NCI-H345 (cell line): ENCODE measurements around the gene FOXF2.

ENCODE experiments used
- DNase-seq: peaks from one replicate; lab custom pipeline; 2025; lab: John Stamatoyannopoulos, UW

The FOXF2 gene

DNA sequence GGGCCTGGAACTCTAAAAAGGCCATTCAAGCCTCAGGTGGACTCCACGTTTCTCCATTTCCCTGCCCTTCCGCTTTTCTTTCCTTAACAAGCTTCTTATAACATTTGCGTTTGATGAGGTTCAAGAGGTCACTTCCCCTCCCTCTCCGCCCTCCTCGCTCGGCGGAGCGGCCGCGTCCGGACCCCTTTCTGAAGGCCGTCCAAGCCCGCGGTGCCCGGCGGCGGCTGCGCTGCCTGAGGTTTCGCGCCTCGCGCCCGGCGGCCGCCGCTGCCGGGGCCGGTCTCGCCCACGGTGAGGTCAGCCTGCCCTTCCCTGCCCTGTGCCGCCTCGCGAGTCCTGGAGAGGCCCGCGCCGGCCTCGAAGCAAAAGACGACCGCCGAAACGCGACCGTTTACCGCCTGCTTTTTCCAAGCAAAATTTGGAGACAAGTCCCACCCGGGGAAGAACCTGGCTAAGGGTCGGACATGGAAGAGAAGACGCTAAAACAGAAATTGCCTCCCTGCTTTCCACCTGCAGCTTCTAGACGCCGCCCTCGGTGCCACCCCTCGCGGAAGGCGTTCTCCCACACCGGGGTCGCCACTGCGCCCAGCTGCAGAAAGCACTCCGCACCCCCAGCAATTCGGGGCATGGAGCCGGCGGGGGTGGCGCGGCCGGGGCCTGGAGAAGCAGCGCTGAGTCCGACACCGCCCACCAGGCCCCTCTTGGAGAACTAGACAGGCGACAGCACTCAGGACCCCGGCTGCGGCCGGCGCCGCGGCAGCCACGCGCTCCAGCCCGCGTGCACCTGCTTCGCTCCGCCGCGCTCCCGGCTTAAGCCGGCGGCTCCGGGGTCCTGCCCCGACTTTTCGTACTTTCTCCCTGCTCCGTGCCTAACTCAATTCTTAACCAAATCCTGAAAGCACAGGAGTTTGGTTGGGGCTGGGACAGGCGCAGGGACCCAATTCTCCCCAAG, 11.0 kb upstream of the FOXF2 start:
- no peak for DNase-seq

DNA sequence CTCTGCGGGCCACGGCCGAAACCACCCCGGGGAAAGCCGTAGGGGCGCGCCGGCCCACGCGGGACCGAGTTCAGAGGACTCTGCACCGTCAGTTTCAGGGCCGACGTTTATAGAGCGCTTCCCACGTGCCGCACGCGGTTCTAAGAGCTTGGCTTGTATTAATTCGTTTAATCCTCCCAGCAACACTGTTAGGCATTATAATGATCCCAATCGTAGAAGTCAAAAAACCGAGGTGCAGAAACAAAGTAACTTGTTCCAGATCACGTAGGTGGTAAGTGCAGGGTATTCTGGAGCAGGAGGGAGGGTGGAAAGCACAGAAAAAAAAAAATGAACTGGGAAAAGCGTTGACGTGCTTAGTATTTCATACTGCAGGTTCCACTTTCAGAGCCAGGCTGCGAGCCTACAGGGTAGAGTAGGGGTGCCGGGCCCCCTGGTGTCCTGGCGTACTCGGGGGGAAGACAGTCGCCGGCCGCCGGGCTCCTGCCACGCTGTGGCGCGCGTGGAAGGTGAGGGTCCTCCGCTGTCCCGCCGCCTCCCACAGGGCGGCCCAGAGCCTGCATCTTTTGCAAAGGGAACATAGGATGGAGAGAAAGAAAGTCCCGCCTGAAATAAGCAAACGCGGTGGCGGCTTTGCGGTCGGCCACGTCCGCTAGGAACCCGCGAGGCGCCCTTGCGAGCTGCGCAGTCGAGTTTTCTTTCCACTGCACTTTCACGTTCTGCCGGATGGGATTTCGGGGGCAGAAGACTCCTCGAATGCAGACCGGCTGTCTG, 10.2 kb upstream of the FOXF2 start:
- no peak for DNase-seq

DNA sequence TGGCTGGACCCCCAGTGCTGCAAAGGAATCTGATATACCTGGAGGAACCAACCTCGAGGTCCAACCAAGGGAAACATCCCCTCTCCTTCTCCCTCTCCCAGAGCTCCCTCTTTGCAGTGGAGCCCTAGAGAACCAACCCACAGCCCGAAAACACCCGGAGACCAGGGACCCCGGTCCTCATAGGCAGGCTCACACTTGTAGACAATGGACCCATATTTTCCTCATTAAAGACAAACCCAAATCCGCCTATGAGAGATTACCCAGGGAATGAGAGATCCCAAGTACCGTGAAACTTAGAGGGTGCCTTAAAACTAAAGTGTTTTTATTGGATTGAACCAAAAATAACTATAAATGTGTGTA, 9.6 kb upstream of the FOXF2 start:
- DNase-seq: no peak

DNA sequence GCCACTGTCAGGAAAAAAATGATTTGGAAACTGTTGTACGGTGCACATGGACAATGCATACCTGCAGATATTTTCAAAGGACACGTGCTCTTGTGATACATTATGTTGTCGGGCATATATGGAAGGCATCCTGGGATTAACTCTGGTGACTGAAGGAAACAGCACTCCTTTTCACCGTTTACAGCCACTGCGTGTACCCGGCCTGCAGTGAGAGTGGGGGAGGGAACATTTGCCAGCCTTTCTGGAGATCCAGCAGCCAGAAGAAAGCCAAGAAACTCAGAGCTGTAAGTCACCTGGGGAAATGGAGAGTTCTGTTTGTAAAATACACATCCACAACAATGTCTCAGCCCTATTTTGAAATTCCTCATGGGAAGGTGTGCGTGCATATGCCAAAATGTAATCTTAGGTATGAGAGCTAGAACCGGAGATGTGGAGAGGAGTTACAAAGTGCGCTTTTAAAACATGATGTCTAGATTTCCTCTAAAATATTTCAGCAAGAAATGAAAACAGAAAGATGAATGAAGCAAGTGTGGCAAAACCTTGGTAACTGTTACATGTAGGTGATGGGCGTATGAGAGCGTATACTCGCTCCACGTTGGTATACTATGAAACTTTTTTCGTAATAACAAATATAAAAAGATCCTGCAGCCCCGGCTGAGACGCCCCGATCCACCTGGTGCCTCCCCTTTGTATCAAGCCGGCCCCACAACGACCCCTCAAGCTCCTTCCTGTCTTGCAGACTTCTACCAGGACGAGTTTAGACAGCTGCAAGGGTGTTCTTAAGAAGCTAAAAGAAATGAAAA, 8.6 kb upstream of the FOXF2 start:
- no peak for DNase-seq

DNA sequence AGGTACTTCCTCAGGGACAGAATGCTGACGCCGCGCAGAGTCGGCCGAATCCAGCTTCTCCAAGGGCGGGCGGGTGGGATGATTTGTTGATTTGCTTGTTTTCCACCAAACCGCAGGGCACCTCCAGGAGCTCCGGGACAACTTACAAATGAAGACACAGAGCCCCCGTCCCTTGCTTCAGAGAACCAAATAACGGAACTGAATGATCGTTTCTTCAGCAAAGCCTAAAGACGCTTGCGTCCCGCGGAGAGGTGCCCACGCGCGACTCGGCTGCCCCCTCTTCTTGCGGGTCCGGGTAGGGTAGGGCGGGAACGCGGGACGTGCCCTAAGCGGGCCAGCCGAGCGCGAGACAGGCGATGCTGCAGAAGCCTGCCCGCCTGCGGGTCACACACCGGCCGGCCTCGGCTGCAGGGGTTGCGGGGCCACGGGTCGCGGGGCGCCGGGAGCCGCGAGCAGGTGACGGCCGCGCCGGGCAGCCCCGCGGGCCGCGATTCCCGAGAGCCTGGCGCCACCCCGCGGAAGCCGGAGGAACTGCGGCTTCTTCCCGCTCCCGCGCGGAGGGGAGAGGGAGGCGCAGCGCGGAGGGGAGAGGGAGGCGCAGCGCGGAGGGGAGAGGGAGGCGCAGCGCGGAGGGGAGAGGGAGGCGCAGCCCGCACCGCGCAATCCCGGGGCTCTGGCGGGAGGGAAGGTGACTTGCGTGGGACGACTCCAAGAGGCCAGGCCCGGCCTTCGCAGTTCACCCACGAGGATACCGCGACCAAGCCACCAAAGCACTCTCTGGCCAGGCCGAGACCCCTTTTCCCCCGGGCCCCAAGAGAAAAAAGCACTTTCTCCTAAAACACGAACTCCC, 7.7 kb upstream of the FOXF2 start:
- DNase-seq: no peak

DNA sequence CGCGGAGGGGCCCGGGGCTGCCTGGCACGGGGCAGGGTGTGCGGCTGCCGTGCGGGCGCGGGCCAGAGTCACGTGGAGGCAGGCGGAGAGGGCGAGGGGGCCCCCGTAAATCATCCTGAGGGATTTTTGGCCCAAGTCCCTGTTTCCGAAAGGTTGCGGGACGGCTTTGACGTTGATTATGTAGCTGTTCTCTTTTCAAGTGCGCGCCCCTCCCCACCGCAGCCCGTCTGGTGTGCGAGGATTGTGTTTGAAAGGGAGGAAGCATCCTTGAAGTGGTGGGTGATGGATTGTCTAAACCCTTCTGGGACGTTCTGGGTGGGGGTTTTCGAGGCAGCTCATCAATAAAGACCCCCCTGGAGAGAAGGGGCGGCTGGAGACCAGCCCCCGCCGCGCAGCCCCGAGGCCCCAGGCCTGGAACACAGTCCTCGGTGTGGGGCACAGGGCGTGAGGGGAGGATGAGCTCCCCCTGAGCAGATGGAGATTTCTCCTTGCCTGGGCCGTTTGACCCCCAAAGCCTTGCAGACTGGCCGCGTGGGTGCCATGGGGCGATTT, 7.0 kb upstream of the FOXF2 start:
- DNase-seq: no peak

DNA sequence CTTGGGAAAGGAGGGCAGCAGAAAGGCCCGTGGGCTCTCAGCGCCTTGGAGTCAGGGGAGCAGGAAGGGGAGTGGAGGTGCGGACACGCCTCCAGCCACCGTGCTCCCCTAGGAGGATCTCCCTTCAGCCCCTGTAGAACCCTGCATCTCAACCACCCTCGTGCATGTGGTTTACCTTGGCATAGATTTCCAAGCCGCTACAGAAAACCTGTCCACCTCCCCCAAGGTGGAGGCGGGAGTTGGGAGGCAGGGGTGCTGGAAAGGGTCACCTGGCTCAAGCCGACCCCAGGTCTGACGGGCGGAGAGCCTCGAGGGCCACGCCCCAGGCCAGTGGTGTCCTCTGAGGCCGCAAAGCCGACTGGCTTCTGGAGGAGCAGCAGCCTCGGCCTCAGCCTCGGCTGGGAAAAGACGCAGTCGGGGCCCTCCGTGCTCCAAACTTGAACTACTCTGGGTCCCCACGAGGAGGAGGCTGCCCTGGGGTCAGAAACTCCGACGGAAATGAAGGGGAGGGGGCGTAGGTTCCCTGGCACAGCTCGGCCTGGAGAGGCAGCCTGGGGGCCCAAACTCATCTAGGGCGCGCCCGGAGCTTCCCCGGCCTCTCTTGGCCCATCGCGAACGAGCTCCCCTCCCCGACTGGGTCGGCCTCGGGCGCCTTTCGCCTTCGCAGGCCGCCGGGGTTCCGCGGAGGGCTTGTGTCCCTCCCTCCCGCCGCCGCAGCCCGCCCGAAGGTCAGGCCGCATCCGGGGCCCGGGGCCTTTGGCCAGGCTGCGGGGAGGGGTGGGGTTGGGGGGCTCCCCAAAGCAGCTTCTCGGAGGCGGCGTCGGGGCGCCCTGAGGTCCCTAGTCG, 6.3 kb upstream of the FOXF2 start:
- DNase-seq: no peak

DNA sequence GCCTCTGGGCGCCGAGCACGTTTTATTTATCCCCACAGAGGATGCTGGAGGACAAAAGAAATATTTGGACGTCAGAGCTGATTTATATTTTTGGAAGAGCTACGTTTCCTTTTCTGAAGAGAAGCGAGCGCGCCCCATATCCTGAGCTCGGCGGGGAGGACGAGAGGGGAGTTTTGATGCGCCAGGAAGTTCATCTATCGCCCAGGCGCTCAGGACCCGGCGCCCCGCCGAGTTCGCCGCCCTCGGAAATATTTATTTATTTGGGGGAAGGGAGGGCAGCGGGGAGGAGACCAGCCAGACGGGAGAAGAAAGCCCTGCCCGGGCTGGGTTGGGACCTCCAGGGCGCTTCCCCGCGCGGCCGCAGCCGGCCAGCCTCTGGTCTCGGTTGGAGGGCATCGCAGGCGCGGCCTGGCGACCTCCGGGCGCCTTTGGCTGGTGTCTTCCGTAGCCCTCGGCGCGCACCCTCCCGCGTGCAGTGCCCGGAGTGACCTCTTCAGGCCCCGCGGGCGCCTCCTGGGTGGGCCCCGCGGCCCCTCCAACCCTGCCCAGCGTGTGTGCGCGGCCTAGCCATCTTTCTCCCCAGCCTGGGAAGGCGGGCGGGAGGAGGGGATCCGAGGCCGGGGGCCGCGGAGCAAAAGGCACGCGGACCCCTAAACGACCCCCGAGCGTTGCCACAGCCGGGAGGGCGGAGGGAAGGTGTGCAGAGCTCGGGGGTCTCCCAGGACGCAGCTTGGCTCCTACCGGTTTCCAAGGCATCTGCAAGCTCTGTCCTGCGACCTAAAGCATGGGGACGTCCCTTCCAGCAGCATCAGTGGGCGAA, 5.4 kb upstream of the FOXF2 start:
- DNase-seq: no peak

DNA sequence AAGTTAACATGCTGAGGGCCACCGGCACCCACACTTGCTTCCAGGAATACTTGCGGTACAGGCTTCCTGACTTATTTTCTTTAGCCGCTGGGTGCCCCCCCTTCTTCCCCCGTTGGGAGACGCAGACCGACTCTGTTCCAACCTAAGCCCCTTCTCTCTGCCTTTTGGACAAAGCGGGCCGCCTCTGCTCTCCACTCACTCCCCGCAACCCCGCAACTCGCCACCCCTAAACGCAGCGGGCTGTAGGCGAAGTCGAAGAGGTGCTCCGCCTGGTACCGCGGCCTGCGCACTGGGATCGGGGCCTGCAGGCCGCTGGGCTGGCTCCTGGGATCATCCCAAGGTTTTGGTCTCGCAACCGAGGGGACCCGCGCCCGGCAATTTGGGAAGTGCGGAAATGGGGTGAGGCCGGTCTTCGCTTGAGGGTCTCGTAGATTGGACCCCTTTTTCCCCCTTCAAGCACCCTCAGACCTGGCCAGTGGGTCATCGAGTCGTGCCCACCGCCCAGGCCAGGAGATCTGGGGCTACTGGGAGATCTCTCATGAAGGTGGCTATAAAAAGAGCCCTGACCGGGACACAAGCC, 4.7 kb upstream of the FOXF2 start:
- DNase-seq: no peak

DNA sequence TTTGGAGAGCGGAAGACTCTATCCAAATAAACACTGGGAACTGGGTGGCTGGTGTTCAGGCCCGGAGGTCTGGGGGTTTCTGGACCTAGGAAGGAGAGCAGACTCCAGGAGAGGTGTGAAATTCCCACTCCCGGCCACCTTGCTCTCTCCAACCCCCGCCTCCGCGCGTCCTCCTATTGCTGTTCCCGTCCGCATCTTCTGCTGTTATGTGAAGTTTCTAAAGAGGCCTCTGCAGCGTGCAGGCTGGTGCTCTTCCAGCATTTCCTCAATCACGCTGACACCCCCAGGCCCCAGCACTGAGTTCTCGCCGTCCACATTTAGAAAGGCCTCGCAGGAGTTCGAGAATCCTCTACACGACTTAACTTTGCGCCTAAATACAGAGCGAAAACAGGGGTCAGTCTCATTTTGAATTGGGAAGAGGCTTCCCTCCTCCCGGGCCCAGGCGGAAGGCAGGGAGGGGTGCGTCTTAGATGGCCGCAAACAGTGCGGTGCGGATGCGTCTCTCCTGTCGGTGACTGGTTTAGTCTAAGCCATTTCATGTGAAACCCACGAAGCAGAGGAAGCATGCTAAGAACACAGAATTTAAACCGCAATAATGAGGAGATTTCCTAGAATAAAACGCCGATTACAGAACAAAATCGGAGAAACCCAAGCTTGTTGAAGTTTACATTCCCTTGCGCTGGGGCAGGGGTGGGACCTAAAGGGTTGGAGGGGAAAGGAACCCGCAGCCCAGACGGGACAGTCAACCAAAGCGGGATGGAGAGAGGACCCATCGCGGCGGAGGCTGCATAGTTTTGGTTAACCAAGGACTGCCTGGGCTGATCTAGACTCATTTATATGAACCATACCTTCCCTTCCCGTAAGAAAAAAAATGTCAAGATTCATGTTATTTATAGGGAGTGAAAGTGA, 4.0 kb upstream of the FOXF2 start:
- no peak for DNase-seq

DNA sequence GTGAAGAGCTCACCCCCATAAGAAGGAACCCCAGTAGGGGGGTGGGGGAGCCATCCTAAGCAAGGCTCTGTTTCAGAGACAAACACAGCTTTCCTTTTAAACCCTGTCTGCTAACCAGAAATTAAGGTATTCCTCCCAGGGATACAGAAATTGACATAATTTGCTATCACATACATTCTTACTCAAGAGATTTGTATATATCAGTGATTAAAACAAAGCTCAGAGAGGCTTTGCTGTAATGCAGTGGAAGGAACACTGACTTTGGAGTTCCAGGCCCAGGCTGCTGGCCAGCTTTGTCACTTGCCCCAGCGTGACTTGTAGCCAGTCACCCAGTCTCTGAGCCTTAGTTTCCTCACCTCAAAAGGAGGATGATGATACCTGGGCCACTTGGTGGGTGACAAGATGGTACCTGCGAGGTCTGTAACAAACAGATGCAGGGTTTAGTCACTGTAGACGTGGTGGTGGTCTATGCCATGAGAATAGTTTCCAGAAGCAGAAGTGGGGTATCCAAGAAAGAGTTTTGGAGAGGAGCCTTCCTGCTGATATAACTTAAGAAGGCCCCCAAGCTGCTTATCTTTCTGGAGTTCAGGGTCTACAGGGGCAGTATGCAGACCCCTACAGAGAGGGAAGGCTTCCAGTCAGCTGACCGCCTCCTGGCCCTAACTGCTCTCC, 3.2 kb upstream of the FOXF2 start:
- no peak for DNase-seq

DNA sequence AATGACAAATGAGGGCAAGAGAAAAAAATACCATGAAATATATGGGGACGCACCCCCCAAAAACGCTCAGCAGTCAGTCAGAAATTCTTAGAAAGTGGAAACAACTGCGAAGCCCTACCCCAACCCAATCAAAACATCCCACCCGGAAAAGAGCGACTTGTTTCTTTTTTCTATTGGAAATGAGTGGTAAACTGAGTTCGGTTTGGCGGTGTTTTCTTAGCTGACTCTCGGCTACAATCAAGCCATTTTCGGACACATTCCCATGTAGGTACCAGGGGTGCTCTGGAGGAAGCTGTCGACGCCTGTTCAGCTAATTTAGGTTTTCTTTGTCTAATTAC, 1.9 kb upstream of the FOXF2 start:
- DNase-seq: no peak

DNA sequence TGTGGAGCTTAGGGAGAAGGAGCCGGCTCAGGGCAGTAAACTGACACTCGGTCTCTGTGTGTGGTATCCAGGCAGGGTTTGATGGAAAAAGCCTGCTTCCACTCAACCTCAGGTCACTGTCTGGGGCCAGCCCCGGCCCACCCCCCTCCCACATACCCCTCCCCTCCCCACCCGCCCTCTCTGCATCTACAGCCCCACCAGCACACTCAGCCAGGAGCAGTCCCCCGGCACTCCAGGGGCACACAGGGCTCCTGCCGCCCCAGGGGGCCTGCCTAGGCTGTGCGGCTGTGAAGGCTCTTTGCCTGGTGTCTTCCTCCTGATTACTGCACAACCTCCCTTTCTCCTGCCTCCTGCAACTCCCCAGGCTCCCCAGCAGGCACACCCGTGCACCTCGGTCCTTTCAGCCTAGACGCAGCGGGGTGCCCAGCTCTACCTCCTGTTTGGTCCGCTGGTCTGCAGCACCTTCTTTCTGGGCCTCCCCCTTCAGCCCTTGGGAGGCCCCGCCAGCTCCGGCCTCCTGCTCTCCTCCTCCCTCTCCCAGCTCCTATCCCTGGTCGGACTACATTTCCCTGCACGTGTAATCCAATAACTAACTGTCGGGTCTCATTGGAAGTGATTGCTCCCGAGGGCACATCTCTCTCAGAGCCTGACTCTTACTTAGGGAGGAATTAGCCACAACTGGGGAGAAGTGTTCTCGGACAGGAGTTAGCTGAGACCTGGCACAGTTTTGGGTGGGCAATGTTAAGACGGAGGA, 1.3 kb upstream of the FOXF2 start:
- no peak for DNase-seq

DNA sequence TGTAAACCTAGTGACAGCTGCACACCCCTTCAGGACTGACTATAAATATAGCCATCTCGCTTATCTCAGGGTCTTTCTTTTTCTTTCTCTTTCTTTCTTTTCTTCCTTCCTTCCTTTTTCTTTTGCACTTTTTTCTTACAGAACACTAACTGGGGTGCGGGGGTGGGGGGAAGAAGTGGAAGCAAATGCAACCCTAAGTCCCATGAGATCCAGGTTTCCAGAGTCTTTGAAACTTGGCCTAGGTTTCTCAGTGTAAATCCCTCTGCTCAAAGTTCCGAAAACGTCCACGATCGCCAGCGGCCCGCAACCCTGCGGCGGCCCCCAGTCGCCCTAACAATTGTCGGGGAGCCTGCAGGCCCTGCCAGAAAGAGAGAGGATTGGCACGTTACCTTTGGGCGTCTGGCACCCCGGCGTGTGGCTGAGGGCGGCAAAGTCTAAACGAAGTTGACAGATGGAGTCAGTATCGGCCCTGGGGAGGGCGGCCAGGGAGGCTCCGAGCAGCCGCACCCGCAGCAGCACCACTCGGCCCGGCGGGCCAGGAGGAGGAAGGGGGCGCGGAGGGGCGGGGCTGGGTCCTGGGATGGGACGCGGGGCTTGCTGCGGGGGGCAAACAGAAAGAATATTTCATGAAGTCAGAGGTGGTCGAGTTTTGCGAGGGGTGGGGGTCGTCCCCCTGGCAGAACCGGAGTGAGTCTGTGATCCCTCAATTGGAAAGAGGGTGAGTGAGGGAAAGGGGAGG, 577 bp upstream of the FOXF2 start:
- no peak for DNase-seq

DNA sequence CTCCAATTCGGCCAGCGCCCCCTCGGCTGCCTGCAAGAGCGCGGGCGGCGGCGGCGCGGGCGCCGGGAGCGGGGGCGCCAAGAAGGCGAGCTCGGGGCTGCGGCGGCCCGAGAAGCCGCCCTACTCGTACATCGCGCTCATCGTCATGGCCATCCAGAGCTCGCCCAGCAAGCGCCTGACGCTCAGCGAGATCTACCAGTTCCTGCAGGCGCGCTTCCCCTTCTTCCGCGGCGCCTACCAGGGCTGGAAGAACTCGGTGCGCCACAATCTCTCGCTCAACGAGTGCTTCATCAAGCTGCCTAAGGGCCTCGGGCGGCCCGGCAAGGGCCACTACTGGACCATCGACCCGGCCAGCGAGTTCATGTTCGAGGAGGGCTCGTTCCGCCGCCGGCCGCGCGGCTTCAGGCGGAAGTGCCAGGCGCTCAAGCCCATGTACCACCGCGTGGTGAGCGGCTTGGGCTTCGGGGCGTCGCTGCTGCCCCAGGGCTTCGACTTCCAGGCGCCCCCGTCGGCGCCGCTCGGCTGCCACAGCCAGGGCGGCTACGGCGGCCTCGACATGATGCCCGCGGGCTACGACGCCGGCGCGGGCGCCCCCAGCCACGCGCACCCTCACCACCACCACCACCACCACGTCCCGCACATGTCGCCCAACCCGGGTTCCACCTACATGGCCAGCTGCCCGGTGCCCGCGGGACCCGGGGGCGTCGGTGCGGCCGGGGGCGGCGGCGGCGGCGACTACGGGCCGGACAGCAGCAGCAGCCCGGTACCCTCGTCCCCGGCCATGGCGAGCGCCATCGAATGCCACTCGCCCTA, 963 bp downstream of the FOXF2 start:
- DNase-seq: no peak
